ENCODE data around the gene TSPAN10. TPM values are rescaled to one million over a fixed set of nuclear protein-coding genes. Genes with fewer than 3 reads are reported as not detected.

The TSPAN10 gene
- polyA plus RNA-seq, 1 donor from 2014 or later = not detected

DNA sequence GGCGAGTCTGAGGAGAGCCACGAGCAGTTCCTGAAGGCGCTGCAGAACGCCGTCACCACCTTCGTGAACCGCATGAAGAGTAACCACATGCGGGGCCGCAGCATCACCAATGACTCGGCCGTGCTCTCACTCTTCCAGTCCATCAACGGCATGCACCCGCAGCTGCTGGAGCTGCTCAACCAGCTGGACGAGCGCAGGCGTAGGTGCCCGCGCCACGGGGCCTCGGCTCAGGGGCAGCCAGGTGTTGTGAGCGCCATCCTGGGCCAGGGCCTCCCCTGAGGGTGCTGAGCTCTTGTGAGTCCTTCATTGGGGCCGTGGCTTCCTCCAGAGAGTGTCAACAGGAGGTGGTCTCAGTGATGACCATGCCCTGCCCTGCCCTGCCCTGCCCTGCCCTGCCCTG lies 58.8 kb downstream of the TSPAN10 start:
- H3K27me3 ChIP-seq (ENCODE audit: insufficient read depth, low read depth, low read length) = no peaks in the 10 kb centered on the region
- H3K9me3 ChIP-seq (ENCODE audit: low read length) = no peaks in the 10 kb centered on the region
- H3K27ac ChIP-seq (ENCODE audit: low read length) = no peak overlapping the region
- H3K4me3 ChIP-seq (ENCODE audit: low read length) = no peak overlapping the region
- TF ChIP-seq TAF1 (IDR thresholded peaks at IDR 0.05; ENCODE audit: low read depth) (no peak), EZH2 (IDR thresholded peaks at IDR 0.05; ENCODE audit: borderline replicate concordance, insufficient read depth, low read length, poor library complexity, severe bottlenecking) (no peak), MXI1 (conservative IDR thresholded peaks at IDR 0.05; ENCODE audit: poor library complexity, severe bottlenecking) (no peak), SMC3 (conservative IDR thresholded peaks at IDR 0.05; ENCODE audit: poor library complexity) (no peak), RAD21 (conservative IDR thresholded peaks at IDR 0.05) (no peak), POLR2AphosphoS5 (IDR thresholded peaks at IDR 0.05) (no peak), EP300 (conservative IDR thresholded peaks at IDR 0.05; ENCODE audit: poor library complexity, severe bottlenecking) (no peak)
- TF ChIP-seq, protein P1, sequence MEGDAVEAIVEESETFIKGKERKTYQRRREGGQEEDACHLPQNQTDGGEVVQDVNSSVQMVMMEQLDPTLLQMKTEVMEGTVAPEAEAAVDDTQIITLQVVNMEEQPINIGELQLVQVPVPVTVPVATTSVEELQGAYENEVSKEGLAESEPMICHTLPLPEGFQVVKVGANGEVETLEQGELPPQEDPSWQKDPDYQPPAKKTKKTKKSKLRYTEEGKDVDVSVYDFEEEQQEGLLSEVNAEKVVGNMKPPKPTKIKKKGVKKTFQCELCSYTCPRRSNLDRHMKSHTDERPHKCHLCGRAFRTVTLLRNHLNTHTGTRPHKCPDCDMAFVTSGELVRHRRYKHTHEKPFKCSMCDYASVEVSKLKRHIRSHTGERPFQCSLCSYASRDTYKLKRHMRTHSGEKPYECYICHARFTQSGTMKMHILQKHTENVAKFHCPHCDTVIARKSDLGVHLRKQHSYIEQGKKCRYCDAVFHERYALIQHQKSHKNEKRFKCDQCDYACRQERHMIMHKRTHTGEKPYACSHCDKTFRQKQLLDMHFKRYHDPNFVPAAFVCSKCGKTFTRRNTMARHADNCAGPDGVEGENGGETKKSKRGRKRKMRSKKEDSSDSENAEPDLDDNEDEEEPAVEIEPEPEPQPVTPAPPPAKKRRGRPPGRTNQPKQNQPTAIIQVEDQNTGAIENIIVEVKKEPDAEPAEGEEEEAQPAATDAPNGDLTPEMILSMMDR (IDR thresholded peaks at IDR 0.05; ENCODE audit: poor library complexity, severe bottlenecking) = no peak
- TF ChIP-seq, protein P2, sequence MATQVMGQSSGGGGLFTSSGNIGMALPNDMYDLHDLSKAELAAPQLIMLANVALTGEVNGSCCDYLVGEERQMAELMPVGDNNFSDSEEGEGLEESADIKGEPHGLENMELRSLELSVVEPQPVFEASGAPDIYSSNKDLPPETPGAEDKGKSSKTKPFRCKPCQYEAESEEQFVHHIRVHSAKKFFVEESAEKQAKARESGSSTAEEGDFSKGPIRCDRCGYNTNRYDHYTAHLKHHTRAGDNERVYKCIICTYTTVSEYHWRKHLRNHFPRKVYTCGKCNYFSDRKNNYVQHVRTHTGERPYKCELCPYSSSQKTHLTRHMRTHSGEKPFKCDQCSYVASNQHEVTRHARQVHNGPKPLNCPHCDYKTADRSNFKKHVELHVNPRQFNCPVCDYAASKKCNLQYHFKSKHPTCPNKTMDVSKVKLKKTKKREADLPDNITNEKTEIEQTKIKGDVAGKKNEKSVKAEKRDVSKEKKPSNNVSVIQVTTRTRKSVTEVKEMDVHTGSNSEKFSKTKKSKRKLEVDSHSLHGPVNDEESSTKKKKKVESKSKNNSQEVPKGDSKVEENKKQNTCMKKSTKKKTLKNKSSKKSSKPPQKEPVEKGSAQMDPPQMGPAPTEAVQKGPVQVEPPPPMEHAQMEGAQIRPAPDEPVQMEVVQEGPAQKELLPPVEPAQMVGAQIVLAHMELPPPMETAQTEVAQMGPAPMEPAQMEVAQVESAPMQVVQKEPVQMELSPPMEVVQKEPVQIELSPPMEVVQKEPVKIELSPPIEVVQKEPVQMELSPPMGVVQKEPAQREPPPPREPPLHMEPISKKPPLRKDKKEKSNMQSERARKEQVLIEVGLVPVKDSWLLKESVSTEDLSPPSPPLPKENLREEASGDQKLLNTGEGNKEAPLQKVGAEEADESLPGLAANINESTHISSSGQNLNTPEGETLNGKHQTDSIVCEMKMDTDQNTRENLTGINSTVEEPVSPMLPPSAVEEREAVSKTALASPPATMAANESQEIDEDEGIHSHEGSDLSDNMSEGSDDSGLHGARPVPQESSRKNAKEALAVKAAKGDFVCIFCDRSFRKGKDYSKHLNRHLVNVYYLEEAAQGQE (IDR thresholded peaks at IDR 0.05; ENCODE audit: borderline replicate concordance) = no peak
- no peak overlapping the region for H2AFZ ChIP-seq (ENCODE audit: low read depth, low read length)
- H3K9ac ChIP-seq (ENCODE audit: low read length) = no peak overlapping the region
- H3K4me2 ChIP-seq (ENCODE audit: low read length) = no peak overlapping the region
- no peaks in the 10 kb centered on the region for H4K20me1 ChIP-seq (ENCODE audit: insufficient read depth)
- no peaks in the 10 kb centered on the region for H3F3A ChIP-seq (ENCODE audit: insufficient read depth, low read length, poor library complexity, severe bottlenecking)
- H3K79me2 ChIP-seq (replicated peaks; ENCODE audit: insufficient read depth, low read length) = no peaks in the 10 kb centered on the region
- peaks cover 5% of the 10 kb centered on the region for H3K36me3 ChIP-seq (ENCODE audit: insufficient read depth, low read length)
- no peaks in the 10 kb centered on the region for H3K9me2 ChIP-seq (ENCODE audit: insufficient read depth, low read length)

DNA sequence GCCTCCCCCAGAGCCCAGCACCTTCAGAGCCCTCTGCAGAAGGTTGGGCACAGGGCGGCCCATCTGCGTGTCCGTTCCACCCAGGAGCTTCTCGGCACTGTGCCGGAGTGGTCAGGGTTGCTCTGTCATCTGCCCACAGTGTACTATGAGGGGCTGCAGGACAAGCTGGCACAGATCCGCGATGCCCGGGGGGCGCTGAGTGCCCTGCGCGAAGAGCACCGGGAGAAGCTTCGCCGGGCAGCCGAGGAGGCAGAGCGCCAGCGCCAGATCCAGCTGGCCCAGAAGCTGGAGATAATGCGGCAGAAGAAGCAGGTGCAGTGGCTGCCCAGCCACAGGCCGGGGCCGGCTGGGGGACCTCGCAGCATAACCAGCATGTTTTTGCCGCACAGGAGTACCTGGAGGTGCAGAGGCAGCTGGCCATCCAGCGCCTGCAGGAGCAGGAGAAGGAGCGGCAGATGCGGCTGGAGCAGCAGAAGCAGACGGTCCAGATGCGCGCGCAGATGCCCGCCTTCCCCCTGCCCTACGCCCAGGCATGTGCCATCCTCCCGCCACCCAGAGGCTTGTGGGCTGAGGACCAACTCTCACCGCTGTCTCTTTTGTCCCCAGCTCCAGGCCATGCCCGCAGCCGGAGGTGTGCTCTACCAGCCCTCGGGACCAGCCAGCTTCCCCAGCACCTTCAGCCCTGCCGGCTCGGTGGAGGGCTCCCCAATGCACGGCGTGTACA lies 59.4 kb downstream of the TSPAN10 start:
- Histone ChIP-seq H3K27ac (ENCODE audit: low read length) (no peak overlapping the region), H3K79me2 (replicated peaks; ENCODE audit: insufficient read depth, low read length) (no peaks in the 10 kb centered on the region), H2AFZ (ENCODE audit: low read depth, low read length) (no peak overlapping the region), H3K9me2 (ENCODE audit: insufficient read depth, low read length) (no peaks in the 10 kb centered on the region), H3K9me3 (ENCODE audit: low read length) (no peaks in the 10 kb centered on the region), H3F3A (ENCODE audit: insufficient read depth, low read length, poor library complexity, severe bottlenecking) (no peaks in the 10 kb centered on the region), H3K9ac (ENCODE audit: low read length) (no peak overlapping the region), H3K36me3 (ENCODE audit: insufficient read depth, low read length) (peaks cover 5% of the 10 kb centered on the region), H3K4me2 (ENCODE audit: low read length) (no peak overlapping the region), H4K20me1 (ENCODE audit: insufficient read depth) (no peaks in the 10 kb centered on the region), H3K4me3 (ENCODE audit: low read length) (no peak overlapping the region), H3K27me3 (ENCODE audit: insufficient read depth, low read depth, low read length) (no peaks in the 10 kb centered on the region)
- no peak for TF ChIP-seq MXI1 (conservative IDR thresholded peaks at IDR 0.05; ENCODE audit: poor library complexity, severe bottlenecking)
- no peak for TF ChIP-seq EZH2 (IDR thresholded peaks at IDR 0.05; ENCODE audit: borderline replicate concordance, insufficient read depth, low read length, poor library complexity, severe bottlenecking)
- no peak for TF ChIP-seq RAD21 (conservative IDR thresholded peaks at IDR 0.05)
- TF ChIP-seq, protein P1 (IDR thresholded peaks at IDR 0.05; ENCODE audit: poor library complexity, severe bottlenecking) = no peak
- TF ChIP-seq SMC3 (conservative IDR thresholded peaks at IDR 0.05; ENCODE audit: poor library complexity) = no peak
- TF ChIP-seq POLR2AphosphoS5 (IDR thresholded peaks at IDR 0.05) = no peak
- TF ChIP-seq, protein P2 (IDR thresholded peaks at IDR 0.05; ENCODE audit: borderline replicate concordance) = no peak
- no peak for TF ChIP-seq EP300 (conservative IDR thresholded peaks at IDR 0.05; ENCODE audit: poor library complexity, severe bottlenecking)
- no peak for TF ChIP-seq TAF1 (IDR thresholded peaks at IDR 0.05; ENCODE audit: low read depth)

Measured in neural cell (in vitro differentiated cells).